Liver (tissue), 9 donors: Measurements from ENCODE around the gene ZNF584. TPM values are rescaled to one million over a fixed set of nuclear protein-coding genes. Genes with fewer than 3 reads are reported as not detected.

Experiments
- DNase-seq: peaks from one replicate; pipeline ENCODE4 v3.0.0-alpha.2; 2017; ENCODE audit warnings: low spot score
- H3K27ac ChIP-seq, 2 donors: one replicate each; pipeline ENCODE4 v1.7.0; 2013; ENCODE audit warnings: inconsistent platforms in 2 of 2, low read length in 2 of 2, control low read depth in 1 of 2, low read depth in 1 of 2, mild to moderate bottlenecking in 1 of 2
- H3K27me3 ChIP-seq, 4 donors: one replicate each; pipeline versions ENCODE4 v1.6.1 to v1.7.0; 2013; ENCODE audit warnings: low read length in 3 of 4, inconsistent platforms in 1 of 4, mild to moderate bottlenecking in 1 of 4, moderate library complexity in 1 of 4; ENCODE audit not compliant: control insufficient read depth in 4 of 4, insufficient read depth in 4 of 4
- H3K36me3 ChIP-seq, 4 donors: one replicate each; pipeline versions ENCODE4 v1.6.1 to v1.7.0; 2013; ENCODE audit warnings: low read length in 3 of 4, mild to moderate bottlenecking in 3 of 4, low read depth in 1 of 4, moderate library complexity in 1 of 4; ENCODE audit not compliant: control insufficient read depth in 4 of 4, insufficient read depth in 3 of 4
- H3K4me1 ChIP-seq, 4 donors: one replicate each; pipeline versions ENCODE4 v1.6.1 to v1.7.0; 2013; ENCODE audit warnings: low read length in 3 of 4, mild to moderate bottlenecking in 3 of 4, moderate library complexity in 1 of 4; ENCODE audit not compliant: control insufficient read depth in 4 of 4, insufficient read depth in 4 of 4
- H3K4me3 ChIP-seq, 3 donors: one replicate each; pipeline versions ENCODE4 v1.6.1 to v1.7.0; 2013; ENCODE audit warnings: low read length in 3 of 3, control low read depth in 1 of 3, low read depth in 1 of 3, mild to moderate bottlenecking in 1 of 3
- H3K9ac ChIP-seq, 2 donors: one replicate each; pipeline ENCODE4 v1.7.0; 2013; ENCODE audit warnings: low read length in 2 of 2, mild to moderate bottlenecking in 2 of 2, moderate library complexity in 2 of 2, control low read depth in 1 of 2, low read depth in 1 of 2
- H3K9me3 ChIP-seq, 4 donors: one replicate each; pipeline versions ENCODE4 v1.6.1 to v1.7.0; 2013; ENCODE audit warnings: low read length in 3 of 4; ENCODE audit not compliant: control insufficient read depth in 4 of 4
- EGR1 ChIP-seq, 2 donors: IDR thresholded peaks; 2 replicates each; pipeline ENCODE4 v1.6.1; 2016 to 2018; ENCODE audit warnings: antibody characterized with exemption in 2 of 2, low read depth in 2 of 2
- FOXA1 ChIP-seq: IDR thresholded peaks from 2 replicates; pipeline ENCODE4 v1.6.1; 2016; ENCODE audit warnings: antibody characterized with exemption
- GABPA ChIP-seq, 2 donors: IDR thresholded peaks in 1 of 2; conservative IDR thresholded peaks in 1 of 2; 2 replicates each; pipeline ENCODE4 v1.6.1; 2016; ENCODE audit warnings: antibody characterized with exemption in 2 of 2, mild to moderate bottlenecking in 1 of 2, moderate library complexity in 1 of 2
- HNF4A ChIP-seq, 2 donors: conservative IDR thresholded peaks; 2 replicates each; pipeline ENCODE4 v1.6.1; 2016; ENCODE audit warnings: antibody characterized with exemption in 2 of 2, mild to moderate bottlenecking in 2 of 2
- JUND ChIP-seq, 2 donors: IDR thresholded peaks; 2 replicates each; pipeline ENCODE4 v1.6.1; 2016; ENCODE audit warnings: antibody characterized with exemption in 2 of 2
- NR2F2 ChIP-seq: IDR thresholded peaks from 2 replicates; pipeline ENCODE4 v1.6.1; 2016; ENCODE audit warnings: antibody characterized with exemption
- RXRA ChIP-seq, 2 donors: IDR thresholded peaks; 2 replicates each; pipeline ENCODE4 v1.6.1; 2017 to 2018; ENCODE audit warnings: antibody characterized with exemption in 2 of 2, mild to moderate bottlenecking in 1 of 2
- SP1 ChIP-seq: IDR thresholded peaks from 2 replicates; pipeline ENCODE4 v1.6.1; 2018; ENCODE audit warnings: antibody characterized with exemption, mild to moderate bottlenecking
- YY1 ChIP-seq: IDR thresholded peaks from 2 replicates; pipeline ENCODE4 v1.6.1; 2016; ENCODE audit warnings: antibody characterized with exemption, mild to moderate bottlenecking
- WGBS: extraction: QIAGEN DNeasy Blood & Tissue Kit; methylation state at CpG from one replicate; pipeline ENCODE4 v1.1.7; 2013; 5-methylcytosine and 5-hydroxymethylcytosine counted together
- polyA plus RNA-seq, 2 donors: library from polyadenylated mRNA; stranded (reverse) in 1 of 2; unstranded in 1 of 2; fragments of 200-250 nt in 1 of 2; fragments of >200 nt in 1 of 2; fragmentation: Nextera tagmentation in 1 of 2; extraction: Ambion mirVana in 1 of 2; gene quantifications; one replicate each; pipeline versions ENCODE4 v1.2.1 to v1.2.3, GENCODE V29; 2013 to 2015
- total RNA-seq, 2 donors: library from RNA; depleted of rRNA; stranded (reverse); fragments of >200 nt; gene quantifications; one replicate each; pipeline ENCODE4 v1.2.3, GENCODE V29; 2014
- TF ChIP-seq, protein P1 (sequence below): IDR thresholded peaks from 2 replicates; pipeline ENCODE4 v1.6.1; 2016; ENCODE audit warnings: antibody characterized with exemption
- TF ChIP-seq, protein P2 (sequence below): fragments of 150-350 bp; IDR thresholded peaks from 2 replicates; pipeline ENCODE4 v1.5.1; 2017; ENCODE audit warnings: improper control_type of control experiment, low read depth, low read length; ENCODE audit not compliant: missing input control
- TF ChIP-seq, protein P3 (sequence below): IDR thresholded peaks from 2 replicates; pipeline ENCODE4 v1.6.1; 2016; ENCODE audit warnings: antibody characterized with exemption, mild to moderate bottlenecking
- donor health status: healthy.
- donor health status: healthy.
- donor health status: healthy.
- donor health status: healthy.
- donor health status: healthy.

ZNF584 gene
- total and polyA plus RNA-seq, 4 donors, result 3.6 to 12.6 (median 10.0) TPM

DNA sequence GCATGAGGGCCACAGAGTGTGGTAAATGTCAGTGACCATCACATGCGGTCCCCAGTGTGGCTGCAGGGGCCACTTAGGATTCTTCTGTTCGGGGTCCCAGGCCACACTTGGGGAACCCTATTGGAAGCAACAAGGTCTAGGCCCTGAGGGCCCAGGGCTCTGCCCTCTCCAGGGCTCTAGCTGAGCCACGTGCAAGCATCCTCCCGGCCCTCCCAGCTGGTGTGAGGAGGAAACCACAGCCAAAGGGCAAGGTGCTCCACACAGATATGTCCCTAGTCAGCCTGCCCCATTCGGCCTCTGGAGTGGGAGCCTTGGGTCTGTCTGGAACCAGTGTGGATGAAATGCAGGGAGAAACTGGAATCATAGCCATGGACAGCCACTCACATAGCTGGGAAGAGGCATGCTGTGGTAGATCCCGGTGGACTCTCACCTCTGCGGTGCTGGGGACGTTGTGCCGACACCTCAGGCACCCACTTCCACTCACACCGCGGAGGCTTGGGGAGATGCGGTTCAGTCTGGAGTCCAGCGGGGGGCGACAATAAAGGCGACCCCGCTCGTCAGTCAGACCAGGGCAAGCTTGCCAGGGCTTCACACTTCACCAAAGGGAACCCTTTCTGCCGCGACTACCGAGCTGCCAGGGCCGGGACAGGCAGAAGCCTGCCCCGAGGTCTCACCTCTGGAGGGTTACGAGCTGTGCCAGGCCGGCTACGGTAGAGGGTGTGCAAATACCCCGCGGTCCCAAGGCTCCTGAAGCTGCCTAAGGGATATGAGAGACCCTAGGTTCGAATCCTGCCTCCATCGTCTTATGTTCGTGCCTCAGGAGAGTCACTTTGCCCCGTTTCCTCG lies 41.6 kb upstream of the ZNF584 start:
- 95% methylated on average over 32 of the region's 32 CpGs for WGBS
- DNase-seq, result peak; percentile 29

More for the DNA sequence above, 41.6 kb upstream of the ZNF584 start:
- Histone ChIP-seq H3K9me3 (no peaks in the 10 kb centered on the region), H3K4me3 (no peak overlapping the region), H3K9ac (no peak overlapping the region), H3K4me1 (peaks cover 0 to 6% (median 2%) of the 10 kb centered on the region in 4 donors), H3K36me3 (peaks cover 0 to 2% (median 0%) of the 10 kb centered on the region in 4 donors), H3K27me3 (no peaks in the 10 kb centered on the region), H3K27ac (no peak overlapping the region)
- TF ChIP-seq, protein P1, sequence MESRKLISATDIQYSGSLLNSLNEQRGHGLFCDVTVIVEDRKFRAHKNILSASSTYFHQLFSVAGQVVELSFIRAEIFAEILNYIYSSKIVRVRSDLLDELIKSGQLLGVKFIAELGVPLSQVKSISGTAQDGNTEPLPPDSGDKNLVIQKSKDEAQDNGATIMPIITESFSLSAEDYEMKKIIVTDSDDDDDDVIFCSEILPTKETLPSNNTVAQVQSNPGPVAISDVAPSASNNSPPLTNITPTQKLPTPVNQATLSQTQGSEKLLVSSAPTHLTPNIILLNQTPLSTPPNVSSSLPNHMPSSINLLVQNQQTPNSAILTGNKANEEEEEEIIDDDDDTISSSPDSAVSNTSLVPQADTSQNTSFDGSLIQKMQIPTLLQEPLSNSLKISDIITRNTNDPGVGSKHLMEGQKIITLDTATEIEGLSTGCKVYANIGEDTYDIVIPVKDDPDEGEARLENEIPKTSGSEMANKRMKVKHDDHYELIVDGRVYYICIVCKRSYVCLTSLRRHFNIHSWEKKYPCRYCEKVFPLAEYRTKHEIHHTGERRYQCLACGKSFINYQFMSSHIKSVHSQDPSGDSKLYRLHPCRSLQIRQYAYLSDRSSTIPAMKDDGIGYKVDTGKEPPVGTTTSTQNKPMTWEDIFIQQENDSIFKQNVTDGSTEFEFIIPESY, result no peak
- TF ChIP-seq, protein P2, sequence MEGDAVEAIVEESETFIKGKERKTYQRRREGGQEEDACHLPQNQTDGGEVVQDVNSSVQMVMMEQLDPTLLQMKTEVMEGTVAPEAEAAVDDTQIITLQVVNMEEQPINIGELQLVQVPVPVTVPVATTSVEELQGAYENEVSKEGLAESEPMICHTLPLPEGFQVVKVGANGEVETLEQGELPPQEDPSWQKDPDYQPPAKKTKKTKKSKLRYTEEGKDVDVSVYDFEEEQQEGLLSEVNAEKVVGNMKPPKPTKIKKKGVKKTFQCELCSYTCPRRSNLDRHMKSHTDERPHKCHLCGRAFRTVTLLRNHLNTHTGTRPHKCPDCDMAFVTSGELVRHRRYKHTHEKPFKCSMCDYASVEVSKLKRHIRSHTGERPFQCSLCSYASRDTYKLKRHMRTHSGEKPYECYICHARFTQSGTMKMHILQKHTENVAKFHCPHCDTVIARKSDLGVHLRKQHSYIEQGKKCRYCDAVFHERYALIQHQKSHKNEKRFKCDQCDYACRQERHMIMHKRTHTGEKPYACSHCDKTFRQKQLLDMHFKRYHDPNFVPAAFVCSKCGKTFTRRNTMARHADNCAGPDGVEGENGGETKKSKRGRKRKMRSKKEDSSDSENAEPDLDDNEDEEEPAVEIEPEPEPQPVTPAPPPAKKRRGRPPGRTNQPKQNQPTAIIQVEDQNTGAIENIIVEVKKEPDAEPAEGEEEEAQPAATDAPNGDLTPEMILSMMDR, result no peak
- TF ChIP-seq FOXA1, result no peak
- TF ChIP-seq RXRA (IDR thresholded peaks at IDR 0.05), result no peak
- TF ChIP-seq, protein P3, sequence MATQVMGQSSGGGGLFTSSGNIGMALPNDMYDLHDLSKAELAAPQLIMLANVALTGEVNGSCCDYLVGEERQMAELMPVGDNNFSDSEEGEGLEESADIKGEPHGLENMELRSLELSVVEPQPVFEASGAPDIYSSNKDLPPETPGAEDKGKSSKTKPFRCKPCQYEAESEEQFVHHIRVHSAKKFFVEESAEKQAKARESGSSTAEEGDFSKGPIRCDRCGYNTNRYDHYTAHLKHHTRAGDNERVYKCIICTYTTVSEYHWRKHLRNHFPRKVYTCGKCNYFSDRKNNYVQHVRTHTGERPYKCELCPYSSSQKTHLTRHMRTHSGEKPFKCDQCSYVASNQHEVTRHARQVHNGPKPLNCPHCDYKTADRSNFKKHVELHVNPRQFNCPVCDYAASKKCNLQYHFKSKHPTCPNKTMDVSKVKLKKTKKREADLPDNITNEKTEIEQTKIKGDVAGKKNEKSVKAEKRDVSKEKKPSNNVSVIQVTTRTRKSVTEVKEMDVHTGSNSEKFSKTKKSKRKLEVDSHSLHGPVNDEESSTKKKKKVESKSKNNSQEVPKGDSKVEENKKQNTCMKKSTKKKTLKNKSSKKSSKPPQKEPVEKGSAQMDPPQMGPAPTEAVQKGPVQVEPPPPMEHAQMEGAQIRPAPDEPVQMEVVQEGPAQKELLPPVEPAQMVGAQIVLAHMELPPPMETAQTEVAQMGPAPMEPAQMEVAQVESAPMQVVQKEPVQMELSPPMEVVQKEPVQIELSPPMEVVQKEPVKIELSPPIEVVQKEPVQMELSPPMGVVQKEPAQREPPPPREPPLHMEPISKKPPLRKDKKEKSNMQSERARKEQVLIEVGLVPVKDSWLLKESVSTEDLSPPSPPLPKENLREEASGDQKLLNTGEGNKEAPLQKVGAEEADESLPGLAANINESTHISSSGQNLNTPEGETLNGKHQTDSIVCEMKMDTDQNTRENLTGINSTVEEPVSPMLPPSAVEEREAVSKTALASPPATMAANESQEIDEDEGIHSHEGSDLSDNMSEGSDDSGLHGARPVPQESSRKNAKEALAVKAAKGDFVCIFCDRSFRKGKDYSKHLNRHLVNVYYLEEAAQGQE, result no peak
- TF ChIP-seq HNF4A (conservative IDR thresholded peaks at IDR 0.05), result no peak
- no peak for TF ChIP-seq YY1
- TF ChIP-seq GABPA (IDR thresholded peaks at IDR 0.05 in 1 of 2, conservative IDR thresholded peaks at IDR 0.05 in 1 of 2), result no peak
- no peak for TF ChIP-seq NR2F2
- TF ChIP-seq SP1, result no peak
- TF ChIP-seq JUND (IDR thresholded peaks at IDR 0.05), result no peak
- TF ChIP-seq EGR1 (IDR thresholded peaks at IDR 0.05; ENCODE audit: low read depth in 2 of 2), result no peak
